ENCODE results near the gene EIF5AL1.
"Not testable (repeated sequence)": the region's sequence is repeated elsewhere in the genome, so short reads cannot be mapped to it uniquely, and the experiment has no call there.

The EIF5AL1 gene

GRCh38 chr10:79488336-79488735 is 24.0 kb upstream of the EIF5AL1 start:
- DNase-seq = no peak

- DNase-seq = no peak
These were observed 23.5 kb upstream of the EIF5AL1 start for GRCh38 chr10:79488870-79489269.

GRCh38 chr10:79490400-79491142 is 21.8 kb upstream of the EIF5AL1 start:
- DNase-seq = no peak

- no peak for DNase-seq
These were observed 21.0 kb upstream of the EIF5AL1 start for GRCh38 chr10:79491143-79491835.

- DNase-seq = no peak
These were observed 20.1 kb upstream of the EIF5AL1 start for GRCh38 chr10:79492256-79492655.

GRCh38 chr10:79492839-79493238 is 19.5 kb upstream of the EIF5AL1 start:
- no peak for DNase-seq

- DNase-seq = no peak
These were observed 18.5 kb upstream of the EIF5AL1 start for GRCh38 chr10:79493806-79494205.

- no peak for DNase-seq
These were observed 17.2 kb upstream of the EIF5AL1 start for GRCh38 chr10:79494871-79495705.

GRCh38 chr10:79495791-79496190 is 16.5 kb upstream of the EIF5AL1 start:
- no peak for DNase-seq

GRCh38 chr10:79496896-79497295 is 15.4 kb upstream of the EIF5AL1 start:
- DNase-seq = no peak

GRCh38 chr10:79498291-79498829 is 14.0 kb upstream of the EIF5AL1 start:
- DNase-seq = no peak

GRCh38 chr10:79502561-79503309 is 9.6 kb upstream of the EIF5AL1 start:
- DNase-seq = no peak

GRCh38 chr10:79503787-79504186 is 8.5 kb upstream of the EIF5AL1 start:
- not testable (repeated sequence) for DNase-seq

GRCh38 chr10:79504483-79504882 is 7.8 kb upstream of the EIF5AL1 start:
- not testable (repeated sequence) for DNase-seq

GRCh38 chr10:79505328-79505727 is 7.0 kb upstream of the EIF5AL1 start:
- DNase-seq = not testable (repeated sequence)

- no peak for DNase-seq
These were observed 6.5 kb upstream of the EIF5AL1 start for GRCh38 chr10:79505829-79506228.

- DNase-seq = no peak
These were observed 4.7 kb upstream of the EIF5AL1 start for GRCh38 chr10:79507440-79508167.

GRCh38 chr10:79508245-79508644 is 4.1 kb upstream of the EIF5AL1 start:
- not testable (repeated sequence) for DNase-seq

GRCh38 chr10:79509306-79509933 is 2.9 kb upstream of the EIF5AL1 start:
- not testable (repeated sequence) for DNase-seq

- not testable (repeated sequence) for DNase-seq
These were observed 2.3 kb upstream of the EIF5AL1 start for GRCh38 chr10:79509934-79510508.

All from activated CD4-positive, CD25-positive, alpha-beta regulatory T cell (primary cell).